ENCODE data around the gene PTTG1IP. TPM values are rescaled to one million over a fixed set of nuclear protein-coding genes. Genes with fewer than 3 reads are reported as not detected.

PTTG1IP gene
- total RNA-seq, 2 experiments from 2014 or later = 60.7 to 61.8 TPM

- no peak for DNase-seq
- ATAC-seq = no peak
- intact Hi-C loops (cut with micrococcal nuclease) = no loop called here
- Mint-ChIP-seq H3K4me1 (ENCODE audit: low read depth) (peaks cover 28% of the 10 kb centered on the region), H3K27ac (no peak overlapping the region), H3K4me3 (no peak overlapping the region), H3K27me3 (no peaks in the 10 kb centered on the region), H3K36me3 (ENCODE audit: low read depth) (peaks cover 19% of the 10 kb centered on the region), H3K9me3 (no peaks in the 10 kb centered on the region)
- POLR2A ChIA-PET = interaction anchor here (3.0 kb wide), 1 partner anchor 9 kb away, joined by 21 read pairs; no protein-coding TSS in a partner anchor
- CTCF ChIA-PET = no interaction called here
- TF ChIP-seq CTCF (IDR thresholded peaks at IDR 0.05) = no peak
These were observed 59.8 kb downstream of the PTTG1IP start for GRCh38 chr21:44813727-44814126.

- H3K36me3 Mint-ChIP-seq (ENCODE audit: low read depth) = peaks cover 19% of the 10 kb centered on the region
- ATAC-seq = no peak
- ChIA-PET POLR2A (interaction anchor here (3.0 kb wide), 1 partner anchor 9 kb away, joined by 21 read pairs; no protein-coding TSS in a partner anchor), CTCF (interaction anchor here (1.3 to 1.6 kb wide), 2 partner anchors 12 to 119 kb away, joined by 3 read pairs; no protein-coding TSS in a partner anchor)
- no peak for DNase-seq
- H3K4me3 Mint-ChIP-seq = no peak overlapping the region
- intact Hi-C loops (cut with micrococcal nuclease) = no loop called here
- no peaks in the 10 kb centered on the region for H3K9me3 Mint-ChIP-seq
- no peaks in the 10 kb centered on the region for H3K27me3 Mint-ChIP-seq
- peaks cover 28% of the 10 kb centered on the region for H3K4me1 Mint-ChIP-seq (ENCODE audit: low read depth)
- H3K27ac Mint-ChIP-seq = no peak overlapping the region
- no peak for TF ChIP-seq CTCF (IDR thresholded peaks at IDR 0.05)
These were observed 60.3 kb downstream of the PTTG1IP start for GRCh38 chr21:44813149-44813548.

DNA sequence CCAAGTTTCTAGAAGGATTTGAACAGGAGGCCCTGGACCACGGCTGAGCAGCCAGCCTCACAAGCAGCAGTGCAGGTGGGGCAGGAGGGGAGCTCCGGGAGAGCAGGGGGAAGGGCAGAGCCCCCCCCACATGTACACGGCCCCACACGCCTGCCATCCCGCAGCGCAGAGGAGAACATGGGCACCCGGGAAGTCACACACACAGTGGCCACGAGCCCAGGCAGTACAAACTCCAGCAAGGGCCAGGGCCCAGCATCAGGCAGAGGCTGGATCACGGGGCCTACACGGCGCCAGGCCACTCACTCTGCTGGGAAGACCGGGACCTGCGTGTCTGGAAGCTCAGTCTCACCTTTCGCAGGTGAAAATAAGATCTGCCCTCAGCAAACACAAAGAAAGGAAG, 60.9 kb downstream of the PTTG1IP start:
- peaks cover 19% of the 10 kb centered on the region for H3K36me3 Mint-ChIP-seq (ENCODE audit: low read depth)
- TF ChIP-seq CTCF (IDR thresholded peaks at IDR 0.05) = no peak
- H3K27me3 Mint-ChIP-seq = no peaks in the 10 kb centered on the region
- intact Hi-C loops (cut with micrococcal nuclease) = no loop called here
- DNase-seq (no peak), ATAC-seq (no peak)
- no peak overlapping the region for H3K4me3 Mint-ChIP-seq
- no peaks in the 10 kb centered on the region for H3K9me3 Mint-ChIP-seq
- H3K27ac Mint-ChIP-seq = no peak overlapping the region
- ChIA-PET CTCF (interaction anchor here (1.3 to 1.6 kb wide), 2 partner anchors 12 to 119 kb away, joined by 3 read pairs; no protein-coding TSS in a partner anchor), POLR2A (no interaction called here)
- peaks cover 28% of the 10 kb centered on the region for H3K4me1 Mint-ChIP-seq (ENCODE audit: low read depth)

DNA sequence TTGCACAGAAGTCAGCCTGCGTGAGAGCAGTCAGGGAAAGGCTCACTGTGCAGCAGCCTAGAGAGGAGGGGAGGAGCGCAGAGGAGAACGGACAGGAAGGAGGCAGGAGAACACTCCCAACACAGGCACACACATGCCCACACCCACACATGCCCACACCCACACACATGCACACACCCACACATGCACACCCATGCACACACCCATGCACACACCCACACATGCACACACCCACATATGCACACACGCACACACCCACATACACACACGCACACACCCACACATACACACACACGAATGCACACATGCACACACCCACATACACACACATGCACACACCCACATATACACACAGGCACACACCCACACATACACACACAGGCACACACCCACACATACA, 62.7 kb downstream of the PTTG1IP start:
- intact Hi-C loops (cut with micrococcal nuclease) = no loop called here
- CTCF ChIA-PET = no interaction called here

More for the DNA sequence above, 62.7 kb downstream of the PTTG1IP start:
- no peak for DNase-seq
- Mint-ChIP-seq H3K27ac (no peak overlapping the region), H3K27me3 (no peaks in the 10 kb centered on the region), H3K9me3 (no peaks in the 10 kb centered on the region), H3K36me3 (ENCODE audit: low read depth) (peaks cover 28% of the 10 kb centered on the region), H3K4me3 (no peak overlapping the region), H3K4me1 (ENCODE audit: low read depth) (peaks cover 16% of the 10 kb centered on the region)
- no peak for TF ChIP-seq CTCF (IDR thresholded peaks at IDR 0.05)
- ATAC-seq = no peak
- POLR2A ChIA-PET = interaction anchor here (1.2 kb wide), 1 partner anchor 11 kb away, joined by 3 read pairs; no protein-coding TSS in a partner anchor

Data from activated CD8-positive, alpha-beta T cell treated with anti-CD3 and anti-CD28 coated beads for 36 hours (primary cell).